Stimulated activated CD4-positive, alpha-beta T cell treated with anti-CD3 and anti-CD28 coated beads, Interleukin-1b, Interleukin-23, amount 100 ng/mL, for 48 hours (primary cell): ENCODE results near the gene KCNH3.
"Not testable (repeated sequence)": the region's sequence is repeated elsewhere in the genome, so short reads cannot be mapped to it uniquely, and the experiment has no call there.

Experiments
- DNase-seq: peaks from one replicate; pipeline ENCODE4 v3.0.0-alpha.2; 2020

Gene KCNH3

DNA sequence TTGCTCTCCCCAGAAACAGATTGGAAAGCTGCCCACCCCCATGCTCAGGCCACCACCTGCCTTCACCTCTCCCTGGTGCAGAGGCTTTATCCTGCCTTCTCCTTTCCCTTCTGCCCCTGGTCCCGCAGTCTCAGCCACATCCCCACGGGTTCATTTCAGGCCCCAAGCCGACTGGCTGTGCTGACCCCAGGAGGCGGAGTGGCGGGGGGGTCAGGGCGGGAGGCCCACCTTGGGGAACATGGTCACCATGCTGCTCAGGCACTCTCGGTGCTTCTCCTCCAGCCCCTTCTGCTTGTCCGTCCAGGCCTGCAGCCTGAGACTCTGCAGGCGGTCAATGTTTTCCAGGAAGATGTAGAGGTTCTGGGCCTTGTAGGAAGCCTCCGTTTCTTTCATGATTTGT lies 59.7 kb downstream of the KCNH3 start:
- DNase-seq, result no peak

DNA sequence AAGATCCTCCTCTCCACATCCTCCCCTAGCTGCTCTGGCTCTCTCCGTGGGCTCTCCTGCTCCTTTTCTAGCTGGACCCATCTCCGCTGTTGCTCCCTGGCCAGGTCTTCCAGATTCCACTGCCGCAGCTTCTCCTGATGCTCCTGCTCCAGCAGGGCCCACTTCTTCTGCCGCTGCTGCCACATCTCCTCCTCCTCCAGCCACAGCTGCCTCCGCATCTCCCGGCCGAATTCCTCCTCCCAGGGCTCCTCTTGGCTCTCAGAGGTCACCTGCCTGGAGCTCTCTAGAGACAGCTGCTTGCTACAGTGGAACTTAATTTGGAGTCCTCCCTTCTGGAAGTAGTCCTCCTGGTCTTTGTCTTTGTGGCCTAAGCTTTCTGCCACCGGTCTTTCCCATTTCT lies 61.1 kb downstream of the KCNH3 start:
- no peak for DNase-seq

DNA sequence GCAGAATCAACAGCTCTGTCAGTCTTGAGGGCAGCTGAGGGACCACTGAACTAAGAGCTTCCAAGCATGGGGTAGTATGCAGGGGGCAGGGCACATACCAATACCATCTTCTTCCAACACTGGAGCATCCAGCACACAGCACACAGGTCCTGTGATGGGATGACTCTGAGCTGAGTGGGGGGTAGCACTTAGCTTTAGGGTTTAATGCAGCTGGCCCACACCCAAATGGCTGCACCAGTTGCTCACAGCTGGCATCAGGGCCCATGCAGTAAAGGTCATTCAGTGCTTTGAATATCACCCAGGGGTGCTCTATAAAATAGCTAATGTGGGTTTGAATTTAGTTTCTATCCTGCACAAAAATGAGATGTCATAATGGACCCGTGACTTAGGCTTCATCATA lies 64.9 kb downstream of the KCNH3 start:
- no peak for DNase-seq

- DNase-seq, result no peak
Observed at GRCh38 chr12:49604856-49605255, 66.0 kb downstream of the KCNH3 start.

- DNase-seq, result not testable (repeated sequence)
Observed at GRCh38 chr12:49605539-49605938, 66.7 kb downstream of the KCNH3 start, which contains the start of gene FAM186B. FAM186B (minus strand) TSS chr12:49605639; CDS start chr12:49605477, 162 bp downstream.
